HL-60 (cell line): ENCODE data around the gene EHD1.

Source experiments
- DNase-seq, 2 experiments: peaks; one replicate each; pipeline ENCODE4 v3.0.0-alpha.2; 2010 to 2020; ENCODE audit warnings: low read depth in 1 of 2, low spot score in 1 of 2
- H3K27ac ChIP-seq: fragments of 250-450 bp; sonication (Bioruptor Pico); replicated peaks from 2 replicates; pipeline ENCODE4 v1.5.1; 2020; ENCODE audit warnings: mild to moderate bottlenecking, moderate library complexity
- H3K27me3 ChIP-seq: fragments of 250-450 bp; sonication (Bioruptor Pico); 2 replicates; pipeline ENCODE4 v1.5.1; 2021; ENCODE audit warnings: mild to moderate bottlenecking, moderate library complexity; ENCODE audit not compliant: insufficient read depth, poor library complexity, severe bottlenecking
- H3K4me3 ChIP-seq: replicated peaks from 2 replicates; pipeline ENCODE4 v1.5.1; 2011; ENCODE audit warnings: mild to moderate bottlenecking, control low read depth, low read length; ENCODE audit not compliant: insufficient read depth
- CTCF ChIP-seq: IDR thresholded peaks from one replicate; pipeline ENCODE4 v1.5.1; 2011; ENCODE audit warnings: low read length, control low read depth, inconsistent platforms; ENCODE audit not compliant: insufficient read depth
- GABPA ChIP-seq: IDR thresholded peaks from 2 replicates; pipeline ENCODE4 v1.6.1; 2012; ENCODE audit warnings: low read depth
- POLR2AphosphoS5 ChIP-seq: IDR thresholded peaks from 2 replicates; pipeline ENCODE4 v1.6.1; 2012; ENCODE audit warnings: low read depth
- REST ChIP-seq: IDR thresholded peaks from 2 replicates; pipeline ENCODE4 v1.6.1; 2012; ENCODE audit warnings: low read depth; ENCODE audit not compliant: insufficient replicate concordance
- SPI1 ChIP-seq: IDR thresholded peaks from 2 replicates; pipeline ENCODE4 v1.6.1; 2012; ENCODE audit warnings: low read depth, mild to moderate bottlenecking, borderline replicate concordance

Gene EHD1

DNA sequence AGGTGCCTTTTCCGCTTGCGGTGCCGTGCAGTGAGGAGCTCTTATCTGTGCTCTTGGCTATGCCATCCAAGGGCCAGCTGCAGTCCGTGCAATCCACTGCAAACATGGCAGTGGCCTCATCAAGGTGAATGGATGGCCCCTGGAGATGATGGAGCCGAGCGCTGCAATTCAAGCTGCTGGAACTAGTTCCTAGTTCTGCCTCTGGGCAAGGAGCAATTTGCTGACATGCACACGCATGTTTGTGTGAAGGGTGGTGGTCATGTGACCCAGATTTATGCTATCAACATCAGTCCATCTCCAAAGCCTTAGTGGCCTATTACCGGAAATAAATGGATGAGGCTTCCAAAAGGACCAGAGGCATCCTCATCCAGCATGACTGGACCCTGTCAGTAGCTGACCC is 3.1 kb upstream of the EHD1 start:
- no peak overlapping the region for H3K4me3 ChIP-seq
- H3K27ac ChIP-seq = no peak overlapping the region
- H3K27me3 ChIP-seq = no peaks in the 10 kb centered on the region
- TF ChIP-seq REST (no peak), CTCF (no peak), GABPA (no peak), SPI1 (no peak), POLR2AphosphoS5 (no peak)
- DNase-seq = no peak

DNA sequence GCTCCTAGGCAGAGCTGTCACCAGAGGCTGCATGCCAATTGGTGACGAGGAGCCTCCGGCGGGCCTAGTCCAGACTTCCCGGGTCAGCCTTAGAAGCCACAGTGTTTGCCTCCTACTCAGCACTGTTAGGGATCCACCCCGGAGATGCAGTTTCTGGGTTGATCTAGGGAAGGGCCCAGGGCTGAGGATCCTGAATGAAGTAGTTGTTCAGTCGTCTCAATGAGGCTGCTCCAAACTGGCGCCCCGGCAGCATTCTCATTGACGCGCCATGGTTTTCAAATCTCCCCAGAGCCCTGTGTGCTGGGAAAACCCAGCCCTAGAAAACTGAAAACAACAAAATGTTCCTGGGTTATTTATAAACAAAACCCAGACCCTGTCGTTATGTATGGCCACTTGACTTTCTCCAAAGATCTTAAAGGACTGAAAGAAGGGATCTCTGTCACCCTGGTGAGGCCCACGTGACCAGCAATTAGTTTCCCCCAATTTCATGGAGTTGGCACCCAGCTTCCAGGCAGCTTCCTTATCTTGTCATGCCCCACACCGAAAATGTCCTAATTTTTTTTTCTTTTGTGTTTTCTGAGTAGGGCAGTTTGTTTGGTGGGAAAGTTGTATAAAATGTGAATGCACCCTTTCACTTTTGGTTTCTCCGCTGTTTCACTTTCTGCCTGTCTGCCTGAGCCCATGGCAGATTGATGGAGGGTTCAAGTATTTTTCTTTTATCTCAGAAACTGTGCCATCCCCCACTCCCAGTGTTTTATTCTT is 2.0 kb upstream of the EHD1 start:
- Histone ChIP-seq H3K27me3 (no peaks in the 10 kb centered on the region), H3K27ac (no peak overlapping the region), H3K4me3 (no peak overlapping the region)
- no peak for TF ChIP-seq GABPA
- TF ChIP-seq REST = no peak
- no peak for TF ChIP-seq CTCF
- no peak for TF ChIP-seq SPI1
- TF ChIP-seq POLR2AphosphoS5 = no peak
- no peak for DNase-seq

GRCh38 chr11:64879244-64879900 is 951 bp upstream of the EHD1 start:
- no peak for TF ChIP-seq POLR2AphosphoS5
- TF ChIP-seq REST = no peak
- no peak for TF ChIP-seq GABPA
- TF ChIP-seq SPI1 = peak; percentile 52; the same call in 1 of the 2 replicates
- no peak for TF ChIP-seq CTCF
- DNase-seq = peak in 1 of 2 experiments; percentile 43
- Histone ChIP-seq H3K27ac (peak overlapping the region; percentile 86), H3K27me3 (no peaks in the 10 kb centered on the region), H3K4me3 (peak overlapping the region; percentile 53)
